HepG2 (cell line): ENCODE data around the gene DUSP5. TPM values are rescaled to one million over a fixed set of nuclear protein-coding genes. Genes with fewer than 3 reads are reported as not detected.

Experiments used
- ATAC-seq: fragments of 200-7000 bp; cut with Tn5 transposase; 3 replicates; pipeline ENCODE4 v1.9.1; 2020; ENCODE audit warnings: mild to moderate bottlenecking, moderate library complexity
- BruUV-seq: library from RNA; stranded (reverse); fragments of 400-500 nt; replicated peaks from 2 replicates; lab custom pipeline; 2021; lab: Mats Ljungman, UMichigan
- CTCF ChIA-PET: fragments of 300-600 bp; formaldehyde crosslinking; extraction: SDS; loops from one replicate; lab custom pipeline; 2021; ENCODE audit warnings: low total read pairs, inconsistent platforms, low intra/inter-chr PET ratio; lab: Yijun Ruan, JAX
- POLR2A ChIA-PET: fragments of 350-600 bp; sonication (Branson Sonifier 250); formaldehyde crosslinking; loops from one replicate; lab custom pipeline; 2020; ENCODE audit warnings: antibody characterized with exemption, inconsistent platforms; lab: Yijun Ruan, JAX
- DNase-seq: peaks from one replicate; pipeline ENCODE4 v3.0.0-alpha.2; 2015; ENCODE audit warnings: low spot score
- FAIRE-seq: peaks from 3 replicates; lab custom pipeline; 2011; peaks lifted over from hg19 to GRCh38; lab: Jason Lieb, UNC
- H2AFZ ChIP-seq: one replicate; pipeline ENCODE4 v1.6.1; 2011; ENCODE audit warnings: low read length, inconsistent platforms
- H3K27ac ChIP-seq: fragments of 300-600 bp; 3 replicates; pipeline ENCODE4 v1.8.0; 2011; ENCODE audit warnings: mixed run types, mild to moderate bottlenecking, mixed read lengths, low read length, inconsistent platforms; ENCODE audit not compliant: insufficient read depth; ENCODE audit errors: extremely low read length
- H3K27me3 ChIP-seq, 2 experiments: fragments of 200-600 bp in 1 of 2; 2 replicates in 1 of 2; 3 replicates in 1 of 2; pipeline versions ENCODE4 v1.6.0 to v1.8.0; 2011; ENCODE audit warnings: low read length in 2 of 2, mild to moderate bottlenecking in 2 of 2, moderate library complexity in 2 of 2, inconsistent platforms in 1 of 2; ENCODE audit not compliant: insufficient read depth in 2 of 2, control insufficient read depth in 1 of 2
- H3K36me3 ChIP-seq, 2 experiments: fragments of 200-600 bp in 1 of 2; replicated peaks in 1 of 2; 2 replicates in 1 of 2; 3 replicates in 1 of 2; pipeline versions ENCODE4 v1.5.1 to v1.8.0; 2011; ENCODE audit warnings: low read length in 2 of 2, inconsistent platforms in 1 of 2; ENCODE audit not compliant: insufficient read depth in 2 of 2, control insufficient read depth in 1 of 2
- H3K4me1 ChIP-seq: 2 replicates; pipeline ENCODE4 v1.5.1; 2012; ENCODE audit warnings: low read length, inconsistent platforms; ENCODE audit not compliant: insufficient read depth
- H3K4me2 ChIP-seq: 2 replicates; pipeline ENCODE4 v1.6.0; 2011; ENCODE audit warnings: low read depth, low read length, inconsistent platforms
- H3K4me3 ChIP-seq, 3 experiments: fragments of 200-600 bp in 1 of 3; sonication (generic), shearing (Covaris generic) in 1 of 3; replicated peaks in 1 of 3; 2 replicates each; pipeline ENCODE4 v1.5.1; 2011 to 2016; ENCODE audit warnings: low read length in 3 of 3, inconsistent platforms in 2 of 3, low read depth in 2 of 3, mild to moderate bottlenecking in 2 of 3, control low read depth in 1 of 3, mixed read lengths in 1 of 3; ENCODE audit not compliant: insufficient read depth in 1 of 3
- H3K79me2 ChIP-seq: one replicate; pipeline ENCODE4 v1.6.1; 2011; ENCODE audit warnings: low read length, inconsistent platforms; ENCODE audit not compliant: insufficient read depth
- H3K9ac ChIP-seq: 2 replicates; pipeline ENCODE4 v1.6.0; 2011; ENCODE audit warnings: mild to moderate bottlenecking, low read depth, low read length, inconsistent platforms; ENCODE audit not compliant: insufficient read depth
- H3K9me3 ChIP-seq: 2 replicates; pipeline ENCODE4 v1.5.1; 2012; ENCODE audit warnings: mild to moderate bottlenecking, low read length
- H4K20me1 ChIP-seq: 2 replicates; pipeline ENCODE4 v1.6.0; 2011; ENCODE audit warnings: inconsistent platforms, mild to moderate bottlenecking, low read length, moderate library complexity; ENCODE audit not compliant: insufficient read depth
- ADNP ChIP-seq: sonication (generic); formaldehyde crosslinking; IDR thresholded peaks from 2 replicates; pipeline ENCODE4 v1.4.0; 2020; ENCODE audit warnings: missing genetic modification reagents
- FIP1L1 ChIP-seq: fragments of 200-400 bp; formaldehyde crosslinking; IDR thresholded peaks from 2 replicates; pipeline ENCODE4 v1.6.1; 2018; ENCODE audit warnings: low read depth, mild to moderate bottlenecking, low read length, moderate library complexity, borderline replicate concordance; ENCODE audit not compliant: insufficient read depth
- FOXO1 ChIP-seq: sonication (generic); formaldehyde crosslinking; IDR thresholded peaks from 2 replicates; pipeline ENCODE4 v1.4.0; 2020; ENCODE audit warnings: missing genetic modification reagents
- KAT7 ChIP-seq: IDR thresholded peaks from 2 replicates; pipeline ENCODE4 v1.6.1; 2018; ENCODE audit warnings: borderline replicate concordance, missing compliant biosample characterization
- MIER3 ChIP-seq: IDR thresholded peaks from 2 replicates; pipeline ENCODE4 v1.6.1; 2016; ENCODE audit warnings: missing compliant biosample characterization, borderline replicate concordance
- RELA ChIP-seq: sonication (generic); formaldehyde crosslinking; IDR thresholded peaks from 2 replicates; pipeline ENCODE4 v1.4.0; 2020; ENCODE audit warnings: missing genetic modification reagents
- TBX3 ChIP-seq: fragments of 450-650 bp; IDR thresholded peaks from 2 replicates; pipeline ENCODE4 v1.6.1; 2017; ENCODE audit warnings: antibody characterized with exemption, mild to moderate bottlenecking, inconsistent platforms, borderline replicate concordance
- ZBTB26 ChIP-seq: IDR thresholded peaks from 2 replicates; pipeline ENCODE4 v1.6.1; 2016; ENCODE audit warnings: missing compliant biosample characterization, missing genetic modification reagents, borderline replicate concordance
- ZC3H13 ChIP-seq: sonication (generic); formaldehyde crosslinking; IDR thresholded peaks from 2 replicates; pipeline ENCODE4 v1.8.1; 2023; ENCODE audit warnings: mild to moderate bottlenecking, missing genetic modification reagents, moderate library complexity
- ZKSCAN8 ChIP-seq: IDR thresholded peaks from 2 replicates; pipeline ENCODE4 v1.6.1; 2016; ENCODE audit warnings: borderline replicate concordance, missing genetic modification reagents, missing compliant biosample characterization
- ZNF121 ChIP-seq: sonication (generic); formaldehyde crosslinking; IDR thresholded peaks from 2 replicates; pipeline ENCODE4 v1.5.0; 2020; ENCODE audit warnings: mild to moderate bottlenecking, missing genetic modification reagents
- ZNF574 ChIP-seq: sonication (generic); formaldehyde crosslinking; IDR thresholded peaks from 2 replicates; pipeline ENCODE4 v1.4.0; 2020; ENCODE audit warnings: missing genetic modification reagents
- ZNF609 ChIP-seq: sonication (generic); formaldehyde crosslinking; IDR thresholded peaks from 2 replicates; pipeline ENCODE4 v1.4.0; 2020; ENCODE audit warnings: mild to moderate bottlenecking, missing genetic modification reagents, borderline replicate concordance
- ZNF644 ChIP-seq: IDR thresholded peaks from 2 replicates; pipeline ENCODE4 v1.6.1; 2016; ENCODE audit warnings: low read depth
- ZSCAN31 ChIP-seq: sonication (generic); formaldehyde crosslinking; IDR thresholded peaks from 2 replicates; pipeline ENCODE4 v1.5.0; 2020; ENCODE audit warnings: low read depth, mild to moderate bottlenecking, missing genetic modification reagents
- WGBS: methylation state at CpG from one replicate; pipeline ENCODE4 v1.1.6; 2017; ENCODE audit warnings: low lambda C conversion rate; 5-methylcytosine and 5-hydroxymethylcytosine counted together
- in situ Hi-C: cut with HindIII; loops from 2 replicates; pipeline ENCODE4 v1.10.0; 2017; ENCODE audit warnings: low pct_unique_long_range_greater_than_20kb; ENCODE audit not compliant: extremely low pct_ligation_motif_present
- intact Hi-C: fragments of 100-400 bp; cut with micrococcal nuclease; formaldehyde crosslinking; loops from one replicate; pipeline ENCODE4 v1.10.0; 2022; ENCODE audit not compliant: unreplicated experiment
- polyA plus RNA-seq, 8 experiments: library from polyadenylated mRNA; depleted of rRNA in 3 of 8; stranded (reverse) in 7 of 8; unstranded in 1 of 8; fragments of >200 nt; fragmentation: Illumina TruSeq in 4 of 8; extraction: Trizol in 4 of 8; gene quantifications; 2 replicates each; pipeline versions ENCODE4 v1.2.1 to v1.2.3, GENCODE V29; 2011 to 2016; ENCODE audit warnings: low read depth in 4 of 8, missing spikeins in 1 of 8, mixed read lengths in 1 of 8; ENCODE audit not compliant: insufficient read depth in 1 of 8
- total RNA-seq, 5 experiments: library from RNA; depleted of rRNA; stranded (reverse); fragments of >200 nt; fragmentation: Illumina TruSeq; extraction: Trizol; gene quantifications; 2 replicates each; pipeline ENCODE4 v1.2.3, GENCODE V29; 2016; ENCODE audit warnings: low read depth in 1 of 5

The DUSP5 gene
- total and polyA plus RNA-seq, 2 of the 13 experiments (the other 11 are each of a cell fraction or from before 2014, with no cell fraction given) = 1.4 to 3.7 TPM

GRCh38 chr10:110549211-110549610, 51.5 kb downstream of the DUSP5 start:
- in situ Hi-C loops (loop anchor here (5.0 kb wide), 1 partner anchor 197 kb away; no protein-coding TSS in a partner anchor), intact Hi-C loops (no loop called here)
- Histone ChIP-seq H3K36me3 (no peaks in the 10 kb centered on the region), H3K27me3 (peaks cover 0 to 3% of the 10 kb centered on the region in 2 experiments; a peak in 2 of 5 replicates), H3K79me2 (no peaks in the 10 kb centered on the region), H3K4me3 (no peak overlapping the region), H4K20me1 (no peaks in the 10 kb centered on the region), H3K9me3 (no peaks in the 10 kb centered on the region), H3K9ac (no peak overlapping the region), H3K27ac (no peak overlapping the region), H3K4me1 (no peaks in the 10 kb centered on the region), H2AFZ (no peak overlapping the region), H3K4me2 (no peak overlapping the region)
- CTCF ChIA-PET = no interaction called here
- FAIRE-seq (no peak), ATAC-seq (no peak), DNase-seq (no peak)
- WGBS = 4% methylated on average over 5 of the region's 5 CpGs
- POLR2A ChIA-PET = no interaction called here
- no TSS peak for BruUV-seq
- TF ChIP-seq FOXO1 (CRISPR knock-in tag) (no peak), ZKSCAN8 (CRISPR knock-in tag) (no peak), MIER3 (CRISPR knock-in tag) (no peak), ADNP (CRISPR knock-in tag) (no peak), ZNF644 (CRISPR knock-in tag) (no peak), ZC3H13 (CRISPR knock-in tag) (no peak), ZBTB26 (CRISPR knock-in tag) (no peak), ZSCAN31 (CRISPR knock-in tag) (no peak), ZNF574 (CRISPR knock-in tag) (no peak), TBX3 (no peak), FIP1L1 (no peak), RELA (CRISPR knock-in tag) (no peak), ZNF609 (CRISPR knock-in tag) (no peak), ZNF121 (no peak), KAT7 (CRISPR knock-in tag) (no peak)
